Stimulated activated CD4-positive, alpha-beta T cell treated with anti-CD3 and anti-CD28 coated beads, Interleukin-4, amount 100 ng/mL, for 24 hours (primary cell): ENCODE data around the gene MACROD2.

ENCODE experiments used
- DNase-seq: peaks from one replicate; pipeline ENCODE4 v3.0.0-alpha.2; 2020

The MACROD2 gene

GRCh38 chr20:15860850-15861249 lies 1865.5 kb downstream of the MACROD2 start:
- no peak for DNase-seq

GRCh38 chr20:15862178-15862577 lies 1866.9 kb downstream of the MACROD2 start:
- DNase-seq: no peak

- no peak for DNase-seq
Measured at GRCh38 chr20:15863735-15864134, 1868.4 kb downstream of the MACROD2 start.

GRCh38 chr20:15865553-15865952 lies 1870.2 kb downstream of the MACROD2 start:
- no peak for DNase-seq

GRCh38 chr20:15866916-15867730 lies 1871.8 kb downstream of the MACROD2 start:
- no peak for DNase-seq

GRCh38 chr20:15867899-15868298 lies 1872.6 kb downstream of the MACROD2 start:
- no peak for DNase-seq

GRCh38 chr20:15875446-15875845 lies 1880.1 kb downstream of the MACROD2 start:
- no peak for DNase-seq

GRCh38 chr20:15882553-15882952 lies 1887.2 kb downstream of the MACROD2 start:
- DNase-seq: no peak

- no peak for DNase-seq
Measured at GRCh38 chr20:15886250-15886649, 1890.9 kb downstream of the MACROD2 start.

GRCh38 chr20:15887387-15887786 lies 1892.1 kb downstream of the MACROD2 start:
- no peak for DNase-seq

- no peak for DNase-seq
Measured at GRCh38 chr20:15889061-15889460, 1893.7 kb downstream of the MACROD2 start.

GRCh38 chr20:15889514-15890256 lies 1894.4 kb downstream of the MACROD2 start:
- no peak for DNase-seq

GRCh38 chr20:15890407-15890982 lies 1895.2 kb downstream of the MACROD2 start:
- DNase-seq: no peak

- no peak for DNase-seq
Measured at GRCh38 chr20:15895126-15895525, 1899.8 kb downstream of the MACROD2 start.

GRCh38 chr20:15895560-15896084 lies 1900.3 kb downstream of the MACROD2 start:
- DNase-seq: peak; percentile 4

GRCh38 chr20:15899967-15900366 lies 1904.7 kb downstream of the MACROD2 start:
- DNase-seq: no peak

GRCh38 chr20:15900443-15900842 lies 1905.1 kb downstream of the MACROD2 start:
- DNase-seq: no peak

GRCh38 chr20:15902493-15902892 lies 1907.2 kb downstream of the MACROD2 start:
- DNase-seq: no peak

- DNase-seq: no peak
Measured at GRCh38 chr20:15905661-15906060, 1910.3 kb downstream of the MACROD2 start.

GRCh38 chr20:15909995-15910394 lies 1914.7 kb downstream of the MACROD2 start:
- DNase-seq: no peak

GRCh38 chr20:15911581-15911980 lies 1916.3 kb downstream of the MACROD2 start:
- no peak for DNase-seq

GRCh38 chr20:15913391-15914025 lies 1918.2 kb downstream of the MACROD2 start:
- DNase-seq: no peak

- no peak for DNase-seq
Measured at GRCh38 chr20:15916623-15917022, 1921.3 kb downstream of the MACROD2 start.
